ENCODE data around the gene PAF1.

Gene PAF1

GRCh38 chr19:39405261-39405957 is 14.5 kb upstream of the PAF1 start:
- DNase-seq (ENCODE audit: low spot score), result no peak

- peak; percentile 96 for DNase-seq (ENCODE audit: low spot score)
Measured at GRCh38 chr19:39403331-39404312, 12.7 kb upstream of the PAF1 start.

- peak; percentile 83 for DNase-seq (ENCODE audit: low spot score)
Measured at GRCh38 chr19:39402346-39403300, 11.7 kb upstream of the PAF1 start.

GRCh38 chr19:39401549-39402345 is 10.8 kb upstream of the PAF1 start:
- peak; percentile 86 for DNase-seq (ENCODE audit: low spot score)

GRCh38 chr19:39401070-39401548 is 10.2 kb upstream of the PAF1 start:
- DNase-seq (ENCODE audit: low spot score), result no peak

GRCh38 chr19:39400061-39400460 is 9.2 kb upstream of the PAF1 start:
- DNase-seq (ENCODE audit: low spot score), result no peak

GRCh38 chr19:39399668-39400050 is 8.8 kb upstream of the PAF1 start:
- no peak for DNase-seq (ENCODE audit: low spot score)

GRCh38 chr19:39398297-39398864 is 7.5 kb upstream of the PAF1 start:
- DNase-seq (ENCODE audit: low spot score), result peak; percentile 61

- peak; percentile 85 for DNase-seq (ENCODE audit: low spot score)
Measured at GRCh38 chr19:39397360-39398296, 6.7 kb upstream of the PAF1 start.

- DNase-seq (ENCODE audit: low spot score), result no peak
Measured at GRCh38 chr19:39390451-39390750, 505 bp downstream of the PAF1 start.

- DNase-seq (ENCODE audit: low spot score), result no peak
Measured at GRCh38 chr19:39389631-39390414, 1.1 kb downstream of the PAF1 start.

- no peak for DNase-seq (ENCODE audit: low spot score)
Measured at GRCh38 chr19:39388657-39389056, 2.2 kb downstream of the PAF1 start.

- DNase-seq (ENCODE audit: low spot score), result no peak
Measured at GRCh38 chr19:39386557-39386956, 4.3 kb downstream of the PAF1 start.

- DNase-seq (ENCODE audit: low spot score), result no peak
Measured at GRCh38 chr19:39385629-39386411, 5.1 kb downstream of the PAF1 start.

GRCh38 chr19:39384839-39385568 is 5.9 kb downstream of the PAF1 start:
- no peak for DNase-seq (ENCODE audit: low spot score)

- DNase-seq (ENCODE audit: low spot score), result no peak
Measured at GRCh38 chr19:39382991-39383828, 7.7 kb downstream of the PAF1 start.
